IMR-90 (cell line): ENCODE measurements around the gene RIOX2. TPM values are rescaled to one million over a fixed set of nuclear protein-coding genes. Genes with fewer than 3 reads are reported as not detected.
"Not testable (repeated sequence)": the region's sequence is repeated elsewhere in the genome, so short reads cannot be mapped to it uniquely, and the experiment has no call there.

Experiments used
- ATAC-seq: fragments of 200-7000 bp; cut with Tn5 transposase; 2 replicates; pipeline ENCODE4 v1.9.1; 2020; ENCODE audit warnings: low read depth, mild to moderate bottlenecking, moderate library complexity
- BruUV-seq: library from RNA; stranded (reverse); fragments of 400-500 nt; replicated peaks from 2 replicates; lab custom pipeline; 2021; lab: Mats Ljungman, UMichigan
- CTCF ChIA-PET: fragments of 300-600 bp; formaldehyde crosslinking; extraction: SDS; loops from one replicate; lab custom pipeline; 2021; ENCODE audit warnings: antibody characterized with exemption; lab: Yijun Ruan, JAX
- POLR2A ChIA-PET: fragments of 300-600 bp; sonication (Branson Sonifier 250); formaldehyde crosslinking; loops from one replicate; lab custom pipeline; 2022; ENCODE audit warnings: antibody characterized with exemption; ENCODE audit not compliant: unreplicated experiment; lab: Charles Lee
- DNase-seq: peaks from one replicate; pipeline ENCODE4 v3.0.0; 2013
- H2AFZ ChIP-seq: replicated peaks from 2 replicates; pipeline ENCODE3; 2013; ENCODE audit warnings: low read length, mild to moderate bottlenecking; ENCODE audit not compliant: poor library complexity
- H2AK5ac ChIP-seq: 2 replicates; pipeline ENCODE4 v1.6.1; 2013; ENCODE audit warnings: low read depth, low read length, inconsistent platforms
- H2AK9ac ChIP-seq: replicated peaks from 2 replicates; pipeline ENCODE3; 2013; ENCODE audit warnings: mild to moderate bottlenecking, low read depth, low read length, moderate library complexity; ENCODE audit not compliant: poor library complexity
- H2BK120ac ChIP-seq: 2 replicates; pipeline ENCODE4 v1.6.1; 2013; ENCODE audit warnings: low read depth, low read length, inconsistent platforms
- H2BK15ac ChIP-seq: 3 replicates; pipeline ENCODE4 v1.6.1; 2013; ENCODE audit warnings: low read depth, low read length, inconsistent platforms
- H2BK20ac ChIP-seq: 2 replicates; pipeline ENCODE4 v1.6.1; 2013; ENCODE audit warnings: low read depth, mild to moderate bottlenecking, inconsistent platforms, low read length, moderate library complexity
- H2BK5ac ChIP-seq: 2 replicates; pipeline ENCODE4 v1.6.1; 2013; ENCODE audit warnings: mild to moderate bottlenecking, low read depth, low read length, inconsistent platforms; ENCODE audit not compliant: poor library complexity, severe bottlenecking
- H3K14ac ChIP-seq: replicated peaks from 2 replicates; pipeline ENCODE4 v1.6.1; 2013; ENCODE audit warnings: low read depth, low read length, inconsistent platforms
- H3K18ac ChIP-seq: 2 replicates; pipeline ENCODE4 v1.6.1; 2013; ENCODE audit warnings: low read depth, low read length, control low read depth
- H3K23ac ChIP-seq: 2 replicates; pipeline ENCODE4 v1.6.1; 2013; ENCODE audit warnings: low read depth, low read length, inconsistent platforms
- H3K27ac ChIP-seq: 2 replicates; pipeline ENCODE4 v1.5.1; 2013; ENCODE audit warnings: mild to moderate bottlenecking, control low read depth, low read length; ENCODE audit not compliant: insufficient read depth
- H3K27me3 ChIP-seq: 2 replicates; pipeline ENCODE4 v1.6.1; 2013; ENCODE audit warnings: low read length; ENCODE audit not compliant: control insufficient read depth, insufficient read depth
- H3K36me3 ChIP-seq: 2 replicates; pipeline ENCODE4 v1.6.1; 2013; ENCODE audit warnings: low read length, mixed read lengths; ENCODE audit not compliant: control insufficient read depth, insufficient read depth
- H3K4ac ChIP-seq: 2 replicates; pipeline ENCODE4 v1.6.1; 2013; ENCODE audit warnings: low read depth, low read length, inconsistent platforms
- H3K4me1 ChIP-seq: 2 replicates; pipeline ENCODE4 v1.6.1; 2013; ENCODE audit warnings: low read length, mixed read lengths; ENCODE audit not compliant: control insufficient read depth, insufficient read depth
- H3K4me2 ChIP-seq: 2 replicates; pipeline ENCODE4 v1.6.1; 2013; ENCODE audit warnings: low read depth, mild to moderate bottlenecking, control low read depth, low read length, moderate library complexity
- H3K4me3 ChIP-seq: 2 replicates; pipeline ENCODE4 v1.5.1; 2013; ENCODE audit warnings: low read depth, mild to moderate bottlenecking, control low read depth, low read length, moderate library complexity; ENCODE audit not compliant: insufficient read depth
- H3K56ac ChIP-seq: 2 replicates; pipeline ENCODE4 v1.6.1; 2013; ENCODE audit warnings: low read length, inconsistent platforms; ENCODE audit not compliant: insufficient read depth; ENCODE audit errors: extremely low read depth
- H3K79me1 ChIP-seq, 2 experiments: 2 replicates each; pipeline ENCODE4 v1.6.1; 2013; ENCODE audit warnings: low read length in 2 of 2, inconsistent platforms in 1 of 2, low read depth in 1 of 2
- H3K9ac ChIP-seq: 2 replicates; pipeline ENCODE4 v1.6.1; 2013; ENCODE audit warnings: low read depth, low read length, control low read depth
- H3K9me1 ChIP-seq: 2 replicates; pipeline ENCODE4 v1.6.1; 2013; ENCODE audit warnings: low read length, inconsistent platforms; ENCODE audit not compliant: insufficient read depth
- H3K9me3 ChIP-seq: 2 replicates; pipeline ENCODE4 v1.6.1; 2013; ENCODE audit warnings: low read length; ENCODE audit not compliant: control insufficient read depth, insufficient read depth
- H4K20me1 ChIP-seq: 2 replicates; pipeline ENCODE4 v1.6.1; 2013; ENCODE audit warnings: low read length, inconsistent platforms; ENCODE audit not compliant: insufficient read depth
- H4K5ac ChIP-seq: 2 replicates; pipeline ENCODE4 v1.6.1; 2013; ENCODE audit warnings: mild to moderate bottlenecking, low read depth, low read length, control low read depth
- H4K8ac ChIP-seq, 2 experiments: 2 replicates each; pipeline ENCODE4 v1.6.1; 2013; ENCODE audit warnings: low read depth in 2 of 2, low read length in 2 of 2, control low read depth in 1 of 2, inconsistent platforms in 1 of 2
- H4K91ac ChIP-seq: 2 replicates; pipeline ENCODE4 v1.6.1; 2013; ENCODE audit warnings: low read depth, low read length, inconsistent platforms; ENCODE audit not compliant: insufficient read depth
- FOS ChIP-seq: fragments of 150-350 bp; IDR thresholded peaks from 2 replicates; pipeline ENCODE4 v1.6.1; 2016; ENCODE audit warnings: low read depth, low read length
- MAFK ChIP-seq: IDR thresholded peaks from 2 replicates; pipeline ENCODE4 v1.6.1; 2012; ENCODE audit warnings: low read depth, low read length, improper control_type of control experiment
- NFE2L2 ChIP-seq: fragments of 150-350 bp; IDR thresholded peaks from 2 replicates; pipeline ENCODE4 v1.6.1; 2016; ENCODE audit warnings: low read depth, mild to moderate bottlenecking, low read length
- SMC3 ChIP-seq: fragments of 150-350 bp; IDR thresholded peaks from 2 replicates; pipeline ENCODE4 v1.6.1; 2016; ENCODE audit warnings: low read depth, mild to moderate bottlenecking, antibody characterized with exemption, low read length, moderate library complexity
- WGBS, 2 experiments: methylation state at CpG; one replicate each; pipeline versions ENCODE4 v1.1.5 to v1.1.7; 2013; ENCODE audit warnings: missing lambda C conversion rate in 2 of 2; ENCODE audit not compliant: insufficient read length in 1 of 2; ENCODE audit errors: extremely low coverage in 2 of 2; 5-methylcytosine and 5-hydroxymethylcytosine counted together
- dilution Hi-C: fragments of 300-500 bp; cut with HindIII; formaldehyde crosslinking; loops from one replicate; pipeline ENCODE4 v1.14.3; 2018; ENCODE audit warnings: low sequenced_read_pairs; ENCODE audit not compliant: unreplicated experiment
- in situ Hi-C: fragments of 300-500 bp; cut with MboI; formaldehyde crosslinking; loops from 3 replicates; pipeline ENCODE4 v1.14.3; 2019; ENCODE audit warnings: low sequenced_read_pairs, inconsistent platforms, mixed read lengths
- intact Hi-C: fragments of 100-400 bp; cut with micrococcal nuclease; formaldehyde crosslinking; loops from 2 replicates; pipeline ENCODE4 v1.10.0; 2022
- polyA plus RNA-seq, 3 experiments: library from polyadenylated mRNA; depleted of rRNA; stranded (reverse); fragments of >200 nt; gene quantifications; 2 replicates each; pipeline ENCODE4 v1.2.3, GENCODE V29; 2012; ENCODE audit warnings: low replicate concordance in 1 of 3
- total RNA-seq: library from RNA; depleted of rRNA; stranded (reverse); fragments of >200 nt; gene quantifications from 2 replicates; pipeline ENCODE4 v1.2.3, GENCODE V29; 2012

RIOX2 gene
- total and polyA plus RNA-seq, 2 of the 4 experiments (the other 2 are of a cell fraction) = 17.2 to 26.7 TPM

- Histone ChIP-seq H2AK5ac (no peak overlapping the region), H2BK20ac (no peak overlapping the region), H2BK15ac (no peak overlapping the region), H4K20me1 (no peaks in the 10 kb centered on the region), H3K4ac (no peak overlapping the region), H3K14ac (no peak overlapping the region), H3K9me1 (no peaks in the 10 kb centered on the region), H4K8ac (no peak overlapping the region), H3K27ac (no peak overlapping the region), H2BK5ac (no peak overlapping the region), H2BK120ac (no peak overlapping the region), H3K18ac (no peak overlapping the region), H3K27me3 (no peaks in the 10 kb centered on the region), H4K91ac (no peak overlapping the region), H3K4me1 (no peaks in the 10 kb centered on the region), H3K79me1 (no peaks in the 10 kb centered on the region), H3K56ac (no peak overlapping the region), H3K4me3 (no peak overlapping the region), H4K5ac (no peak overlapping the region), H2AFZ (no peak overlapping the region), H3K4me2 (no peak overlapping the region), H3K9me3 (no peaks in the 10 kb centered on the region), H2AK9ac (no peak overlapping the region), H3K36me3 (peaks cover 3% of the 10 kb centered on the region; the same call in 1 of the 2 replicates), H3K23ac (no peak overlapping the region), H3K9ac (no peak overlapping the region)
- in situ Hi-C loops = no loop called here
- no TSS peak for BruUV-seq
- POLR2A ChIA-PET = no interaction called here
- intact Hi-C loops = no loop called here
- no CpG with 5 or more reads among the region's 3 CpGs for WGBS, 2 experiments
- dilution Hi-C loops = no loop called here
- DNase-seq (no peak), ATAC-seq (no peak; the same call in 1 of the 2 replicates)
- CTCF ChIA-PET = no interaction called here
- TF ChIP-seq NFE2L2 (no peak), SMC3 (no peak), MAFK (no peak), FOS (no peak)
Measured at GRCh38 chr3:97910931-97911351, 61.3 kb downstream of the RIOX2 start.

- H3K4ac ChIP-seq, H3K18ac ChIP-seq, H3K27ac ChIP-seq, intact Hi-C loops, H4K91ac ChIP-seq, H3K36me3 ChIP-seq, BruUV-seq, H2AK5ac ChIP-seq, H2AFZ ChIP-seq, H4K20me1 ChIP-seq, H3K4me2 ChIP-seq, H3K79me1 ChIP-seq, H4K8ac ChIP-seq, CTCF ChIA-PET, H3K56ac ChIP-seq, H4K5ac ChIP-seq, H2BK5ac ChIP-seq, H2BK20ac ChIP-seq, ATAC-seq, H2BK15ac ChIP-seq, POLR2A ChIA-PET, H2AK9ac ChIP-seq, DNase-seq, H3K23ac ChIP-seq, H3K4me1 ChIP-seq, H3K9me3 ChIP-seq, in situ Hi-C loops, H3K14ac ChIP-seq, H2BK120ac ChIP-seq, H3K9me1 ChIP-seq, H3K9ac ChIP-seq, H3K27me3 ChIP-seq, dilution Hi-C loops, H3K4me3 ChIP-seq: not testable (repeated sequence)
- 97% methylated on average over 6 of the region's 24 CpGs; no CpG with 5 or more reads in 1 of the 2 experiments for WGBS, 2 experiments
Measured at GRCh38 chr3:97910236-97910831, 61.9 kb downstream of the RIOX2 start.
